Measurements from ENCODE around the gene LGI4.

- no peak for TF ChIP-seq POLR2AphosphoS5 (IDR thresholded peaks at IDR 0.05; ENCODE audit: low read depth, low read length)
- TF ChIP-seq REST (IDR thresholded peaks at IDR 0.05; ENCODE audit: insufficient read depth in 1 of 2, low read depth in 2 of 2, low read length in 2 of 2) = no peak
- TF ChIP-seq TAF1 (IDR thresholded peaks at IDR 0.05; ENCODE audit: borderline replicate concordance, insufficient read depth, low read length) = no peak
- TF ChIP-seq SIN3A (IDR thresholded peaks at IDR 0.05; ENCODE audit: borderline replicate concordance, insufficient read depth, low read length) = no peak
Observed at GRCh38 chr19:35117116-35117515, 17.7 kb downstream of the LGI4 start.
